Colonic mucosa (tissue), 4 donors: ENCODE results near the gene METTL21A. TPM values are rescaled to one million over a fixed set of nuclear protein-coding genes. Genes with fewer than 3 reads are reported as not detected.

Source experiments
- DNase-seq: peaks from one replicate; pipeline ENCODE4 v3.0.0-alpha.2; 2020
- H3K27ac ChIP-seq: fragments of 200-600 bp; one replicate; pipeline ENCODE4 v1.8.0; 2021
- H3K27me3 ChIP-seq: fragments of 200-600 bp; one replicate; pipeline ENCODE4 v1.8.0; 2021
- H3K36me3 ChIP-seq: fragments of 200-600 bp; one replicate; pipeline ENCODE4 v1.8.0; 2021
- H3K4me1 ChIP-seq: fragments of 200-600 bp; one replicate; pipeline ENCODE4 v1.8.0; 2021; ENCODE audit warnings: mild to moderate bottlenecking
- H3K4me3 ChIP-seq: fragments of 200-600 bp; one replicate; pipeline ENCODE4 v1.8.0; 2021
- H3K9ac ChIP-seq, 2 donors: one replicate each; pipeline ENCODE4 v1.7.0; 2013; ENCODE audit warnings: control low read depth in 2 of 2, low read depth in 2 of 2, low read length in 2 of 2
- H3K9me3 ChIP-seq: fragments of 200-600 bp; one replicate; pipeline ENCODE4 v1.8.0; 2021
- intact Hi-C: fragments of 100-400 bp; cut with DNase I; formaldehyde crosslinking; loops from one replicate; pipeline ENCODE4 v1.14.1; 2022
- total RNA-seq, 2 donors: library from RNA; stranded (reverse); fragmentation: NEBNext Ultra II Directional in 1 of 2; extraction: Animal tissue kit (Norgen Biotek cat#: 25700) in 1 of 2; gene quantifications; one replicate each; pipeline ENCODE4 v1.2.1, GENCODE V29; 2021
- TF ChIP-seq, protein P1 (sequence below): fragments of 200-600 bp; IDR thresholded peaks from one replicate; pipeline ENCODE4 v1.8.0; 2022; ENCODE audit warnings: antibody characterized with exemption, mild to moderate bottlenecking
- donor health status: healthy.
- donor health status: DM: no; HTN: no; CAD: no.
- donor health status: DM: no; HTN: no; CAD: no.

The METTL21A gene
- total RNA-seq, 2 donors from 2014 or later = 14.2 to 20.3 TPM

DNA sequence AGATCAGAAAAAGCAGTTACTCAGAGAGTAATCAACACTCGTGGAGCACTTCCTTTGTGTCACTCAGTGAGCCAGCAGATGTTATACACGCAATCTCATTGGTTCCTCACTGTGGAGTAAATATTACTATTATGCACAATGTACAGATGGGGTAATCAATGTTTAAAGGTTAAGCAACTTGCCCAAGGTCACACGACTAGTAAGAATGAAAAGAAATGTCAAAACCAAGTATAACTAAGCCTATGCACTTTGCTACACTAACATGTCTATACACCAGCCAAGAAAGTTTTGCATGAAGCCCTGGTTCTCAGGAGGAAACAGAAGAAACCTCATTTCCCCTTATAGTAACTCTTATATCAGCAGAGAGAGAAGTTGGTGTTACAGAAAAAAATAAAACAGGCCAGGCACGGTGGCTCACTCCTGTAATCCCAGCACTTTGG lies 5.4 kb downstream of the METTL21A start:
- H3K36me3 ChIP-seq = no peaks in the 10 kb centered on the region
- H3K9me3 ChIP-seq = no peaks in the 10 kb centered on the region
- DNase-seq = no peak
- H3K27ac ChIP-seq = no peak overlapping the region
- intact Hi-C loops = loop anchor here (5.0 to 10.0 kb wide), 2 partner anchors 87 to 455 kb away; no protein-coding TSS in a partner anchor
- H3K4me1 ChIP-seq = peaks cover 6% of the 10 kb centered on the region
- TF ChIP-seq, protein P1, sequence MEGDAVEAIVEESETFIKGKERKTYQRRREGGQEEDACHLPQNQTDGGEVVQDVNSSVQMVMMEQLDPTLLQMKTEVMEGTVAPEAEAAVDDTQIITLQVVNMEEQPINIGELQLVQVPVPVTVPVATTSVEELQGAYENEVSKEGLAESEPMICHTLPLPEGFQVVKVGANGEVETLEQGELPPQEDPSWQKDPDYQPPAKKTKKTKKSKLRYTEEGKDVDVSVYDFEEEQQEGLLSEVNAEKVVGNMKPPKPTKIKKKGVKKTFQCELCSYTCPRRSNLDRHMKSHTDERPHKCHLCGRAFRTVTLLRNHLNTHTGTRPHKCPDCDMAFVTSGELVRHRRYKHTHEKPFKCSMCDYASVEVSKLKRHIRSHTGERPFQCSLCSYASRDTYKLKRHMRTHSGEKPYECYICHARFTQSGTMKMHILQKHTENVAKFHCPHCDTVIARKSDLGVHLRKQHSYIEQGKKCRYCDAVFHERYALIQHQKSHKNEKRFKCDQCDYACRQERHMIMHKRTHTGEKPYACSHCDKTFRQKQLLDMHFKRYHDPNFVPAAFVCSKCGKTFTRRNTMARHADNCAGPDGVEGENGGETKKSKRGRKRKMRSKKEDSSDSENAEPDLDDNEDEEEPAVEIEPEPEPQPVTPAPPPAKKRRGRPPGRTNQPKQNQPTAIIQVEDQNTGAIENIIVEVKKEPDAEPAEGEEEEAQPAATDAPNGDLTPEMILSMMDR = no peak
- H3K27me3 ChIP-seq = no peaks in the 10 kb centered on the region
- H3K4me3 ChIP-seq = no peak overlapping the region
- H3K9ac ChIP-seq = no peak overlapping the region

DNA sequence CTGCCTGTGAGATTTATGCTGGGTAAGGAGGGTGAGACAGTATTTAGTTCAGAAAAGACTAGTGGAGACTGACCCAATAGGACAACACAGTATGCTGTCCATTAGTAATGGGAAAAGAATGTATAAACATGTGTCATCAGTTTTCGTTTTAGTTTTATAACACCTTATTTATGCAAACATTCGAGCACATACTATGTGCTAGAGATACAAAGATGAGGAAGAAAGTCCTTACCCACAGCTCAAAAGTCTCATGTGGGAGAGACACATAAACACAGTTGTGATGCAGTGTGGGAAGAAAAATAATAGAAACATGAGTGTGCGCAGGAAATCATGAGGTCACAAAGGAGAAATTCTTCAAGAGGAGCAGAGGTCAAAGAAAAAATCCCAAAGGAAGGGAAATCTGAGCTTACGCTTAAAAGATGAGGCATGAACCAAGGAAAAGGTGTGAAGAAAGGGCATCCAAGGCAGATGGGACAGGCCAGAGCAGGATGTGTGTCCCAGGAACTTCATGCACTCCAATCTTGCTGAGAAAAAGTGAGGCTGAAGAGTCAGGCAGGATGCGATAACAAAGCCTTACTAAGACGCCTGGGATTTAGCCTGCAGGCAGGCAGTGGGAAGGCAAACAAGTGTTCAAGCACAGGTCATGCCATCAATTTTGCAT lies 8.1 kb downstream of the METTL21A start:
- intact Hi-C loops = no loop called here
- TF ChIP-seq, protein P1 = no peak
- no peak overlapping the region for H3K27ac ChIP-seq
- no peaks in the 10 kb centered on the region for H3K27me3 ChIP-seq
- H3K4me3 ChIP-seq = no peak overlapping the region
- no peaks in the 10 kb centered on the region for H3K36me3 ChIP-seq
- DNase-seq = no peak
- H3K4me1 ChIP-seq = no peaks in the 10 kb centered on the region
- H3K9me3 ChIP-seq = no peaks in the 10 kb centered on the region
- H3K9ac ChIP-seq = no peak overlapping the region

DNA sequence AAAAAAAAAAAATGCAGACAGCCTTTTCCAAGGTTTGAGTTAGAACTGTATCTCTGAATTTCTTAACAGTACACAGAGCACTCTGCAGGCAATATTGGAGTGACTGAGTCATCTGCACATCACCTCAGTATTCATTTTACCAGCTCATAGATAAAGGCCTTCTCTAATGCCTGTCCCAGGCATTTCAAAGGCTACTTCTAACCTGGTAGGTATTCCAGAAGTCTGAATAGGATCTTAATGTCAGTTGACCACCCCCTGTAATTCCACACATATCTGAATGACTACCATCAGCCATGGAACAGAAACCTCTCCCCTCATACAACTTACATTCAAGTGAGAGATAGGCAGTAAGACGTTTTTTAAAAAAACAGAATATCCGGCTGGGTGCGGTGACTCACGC lies 9.0 kb downstream of the METTL21A start:
- Histone ChIP-seq H3K9ac (no peak overlapping the region), H3K27ac (no peak overlapping the region), H3K9me3 (no peaks in the 10 kb centered on the region), H3K4me1 (no peaks in the 10 kb centered on the region), H3K27me3 (no peaks in the 10 kb centered on the region), H3K4me3 (no peak overlapping the region), H3K36me3 (no peaks in the 10 kb centered on the region)
- intact Hi-C loops = no loop called here
- TF ChIP-seq, protein P1 = no peak
- no peak for DNase-seq

DNA sequence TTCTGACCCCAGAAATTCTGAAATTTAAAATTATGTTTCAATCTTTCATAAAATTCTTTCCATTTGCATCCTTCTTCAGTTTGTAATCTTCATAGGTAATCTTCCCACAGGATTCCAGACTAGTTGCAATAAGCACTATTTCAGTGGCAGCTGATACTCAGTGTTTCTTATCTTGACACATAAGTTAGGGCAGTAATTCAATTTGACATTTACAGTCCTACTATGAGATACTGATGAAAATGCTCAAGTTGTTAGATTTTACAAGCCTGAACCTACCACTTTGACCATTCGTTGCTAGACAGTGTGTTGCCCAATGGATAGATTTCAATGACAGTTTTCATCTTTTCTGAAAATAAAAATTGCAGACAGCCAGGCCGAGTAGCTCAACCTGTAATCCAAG lies 10.4 kb downstream of the METTL21A start:
- intact Hi-C loops = no loop called here
- DNase-seq = no peak
- TF ChIP-seq, protein P1 = no peak

DNA sequence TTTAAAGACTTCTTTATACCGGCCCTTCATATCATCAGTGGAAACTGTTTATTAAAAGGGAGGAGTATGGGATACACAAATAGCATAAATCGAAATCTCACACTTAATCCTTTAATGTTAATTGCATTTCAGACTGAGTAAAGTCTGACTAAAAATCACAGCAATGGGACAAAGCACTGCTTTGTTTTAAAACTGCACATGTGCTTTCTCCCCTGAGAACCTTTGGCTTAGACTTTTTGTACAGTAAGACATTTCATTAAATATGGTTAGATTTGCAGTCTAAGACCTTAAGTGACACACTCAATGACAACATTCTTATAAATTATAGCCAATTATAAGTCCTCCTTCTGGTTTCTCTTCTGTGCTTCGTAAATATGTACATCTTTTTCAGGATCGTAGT lies 12.5 kb downstream of the METTL21A start:
- H3K27me3 ChIP-seq = no peaks in the 10 kb centered on the region
- no peaks in the 10 kb centered on the region for H3K9me3 ChIP-seq
- no peak overlapping the region for H3K9ac ChIP-seq
- intact Hi-C loops = no loop called here
- no peak overlapping the region for H3K4me3 ChIP-seq
- H3K36me3 ChIP-seq = no peaks in the 10 kb centered on the region
- H3K4me1 ChIP-seq = no peaks in the 10 kb centered on the region
- H3K27ac ChIP-seq = no peak overlapping the region
- TF ChIP-seq, protein P1 = no peak
- DNase-seq = no peak

More for the DNA sequence above, 10.4 kb downstream of the METTL21A start:
- Histone ChIP-seq H3K27me3 (no peaks in the 10 kb centered on the region), H3K9ac (no peak overlapping the region), H3K27ac (no peak overlapping the region), H3K4me1 (no peaks in the 10 kb centered on the region), H3K9me3 (no peaks in the 10 kb centered on the region), H3K4me3 (no peak overlapping the region), H3K36me3 (no peaks in the 10 kb centered on the region)
